NCI-H1092 treated with DMSO at 0.1 percent for 48 hours (cell line): ENCODE results near the gene RNF115.
A peak's percentile ranks its signal among the peaks of the same experiment; 100 is the strongest.
"Not testable (repeated sequence)": the region's sequence is repeated elsewhere in the genome, so short reads cannot be mapped to it uniquely, and the experiment has no call there.

Source experiments
- DNase-seq: peaks from one replicate; lab custom pipeline; 2025; lab: John Stamatoyannopoulos, UW

RNF115 gene

DNA sequence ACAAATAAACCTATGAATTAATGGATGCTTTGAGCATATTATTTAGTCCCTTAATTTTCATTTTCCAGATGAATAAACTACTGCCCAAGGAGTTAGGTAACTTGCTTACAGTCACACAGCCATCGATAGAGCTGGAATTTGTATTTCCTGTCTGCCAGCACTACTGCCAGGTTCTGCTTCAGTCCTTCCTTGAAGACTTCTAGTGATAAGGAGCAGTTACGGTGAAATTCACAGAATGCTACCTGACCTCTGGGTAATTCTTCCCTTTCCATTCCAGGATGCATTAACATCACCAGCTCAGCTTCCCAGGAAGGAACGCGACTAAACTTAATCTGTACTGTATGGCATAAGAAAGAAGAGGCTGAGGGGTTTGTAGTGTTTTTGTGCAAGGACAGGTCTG, 93.4 kb downstream of the RNF115 start:
- DNase-seq = no peak

GRCh38 chr1:145729666-145730436, 94.0 kb downstream of the RNF115 start:
- no peak for DNase-seq

- no peak for DNase-seq
Observed at GRCh38 chr1:145729196-145729595, 94.7 kb downstream of the RNF115 start.

DNA sequence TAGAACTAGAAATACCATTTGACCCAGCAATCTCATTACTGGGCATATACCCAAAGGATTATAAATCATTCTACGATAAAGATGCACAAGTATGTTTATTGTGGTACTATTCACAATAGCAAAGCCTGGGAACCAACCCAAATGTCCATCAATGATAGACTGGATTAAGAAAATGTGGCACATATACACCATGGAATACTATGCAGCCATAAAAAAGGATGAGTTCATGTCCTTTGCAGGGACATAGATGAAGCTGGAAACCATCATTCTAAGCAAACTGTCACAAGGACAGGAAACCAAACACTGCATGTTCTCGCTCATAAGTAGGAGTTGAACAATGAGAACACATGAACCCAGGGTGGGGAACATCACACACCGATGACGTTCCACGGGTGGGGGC, 97.7 kb downstream of the RNF115 start:
- not testable (repeated sequence) for DNase-seq

DNA sequence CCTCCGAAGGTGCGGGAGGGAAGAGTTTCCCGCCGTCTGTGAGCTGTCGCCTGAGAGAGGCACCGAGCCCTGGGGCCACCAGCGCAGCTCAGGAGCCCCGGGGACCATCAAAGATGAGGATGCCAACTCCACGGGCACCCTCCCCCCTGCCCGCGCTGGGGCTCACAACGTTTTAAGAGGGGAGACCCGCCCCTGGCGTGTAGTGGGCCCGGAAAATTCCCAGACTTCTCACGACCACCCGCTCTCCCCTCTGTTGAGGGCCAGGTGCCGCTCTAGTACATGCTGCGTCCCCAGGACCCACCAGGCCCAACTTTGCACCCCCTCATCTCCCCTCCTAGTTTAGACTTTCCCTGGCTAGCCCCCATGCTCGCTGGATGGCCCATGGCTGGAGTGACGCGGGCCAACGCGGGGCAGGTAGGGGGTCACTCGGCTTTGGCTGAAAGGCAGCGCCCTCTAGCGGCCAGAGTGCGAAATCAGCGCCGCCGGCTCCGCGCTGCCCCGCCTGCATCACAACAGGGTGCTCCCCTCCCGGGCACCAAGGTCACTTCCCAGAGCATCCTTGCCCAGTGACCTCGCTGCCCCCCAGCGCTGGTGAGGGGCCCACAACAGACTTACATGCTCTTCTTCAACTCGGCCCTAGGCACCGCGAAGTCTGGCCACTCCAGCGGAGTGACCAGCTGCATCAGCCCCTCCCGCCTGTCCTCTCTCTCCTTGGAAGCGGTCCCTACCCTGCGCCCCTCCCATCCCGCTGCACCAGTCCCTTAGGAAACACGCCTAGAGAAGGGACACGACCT, 102.8 kb downstream of the RNF115 start:
- DNase-seq = peak; percentile 33

DNA sequence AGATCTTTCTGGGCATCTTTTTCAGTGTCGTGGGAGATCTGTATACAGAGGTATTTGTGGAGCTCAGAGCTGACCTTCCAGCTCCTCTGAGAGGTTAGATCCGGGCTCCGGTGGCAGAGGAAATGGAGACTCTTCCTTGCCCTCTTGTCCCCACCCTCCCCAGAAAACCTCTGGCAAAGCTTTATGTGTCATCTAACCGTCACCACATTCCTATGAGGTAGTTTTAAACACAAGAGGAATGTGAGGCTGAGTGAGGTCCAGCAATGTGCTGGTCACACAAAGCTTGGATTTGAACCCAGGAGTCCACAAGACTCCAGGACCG, 103.4 kb downstream of the RNF115 start:
- no peak for DNase-seq

GRCh38 chr1:145719230-145720079, 104.4 kb downstream of the RNF115 start, which contains the start of gene CD160:
CD160 (plus strand) TSS chr1:145719499; CDS start chr1:145728328, 8,829 bp downstream.
- DNase-seq = no peak

DNA sequence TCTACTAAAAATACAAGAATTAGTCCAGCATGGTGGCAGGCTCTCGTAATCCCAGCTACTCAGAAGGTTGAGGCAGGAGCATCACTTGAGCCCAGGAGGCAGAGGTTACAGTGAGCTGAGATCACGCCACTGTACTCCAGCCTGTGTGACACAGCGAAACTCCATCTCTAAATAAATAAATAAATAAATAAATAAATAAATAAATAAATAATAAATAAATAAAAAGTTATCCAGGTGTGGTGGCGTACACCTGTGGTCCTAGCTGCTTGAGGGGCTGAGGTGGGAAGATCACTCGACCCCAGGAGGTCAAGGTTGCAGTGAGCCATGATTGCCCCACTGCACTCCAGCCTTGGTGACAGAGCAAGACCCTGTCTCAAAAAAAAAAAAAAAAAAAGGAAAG, 105.4 kb downstream of the RNF115 start:
- not testable (repeated sequence) for DNase-seq

DNA sequence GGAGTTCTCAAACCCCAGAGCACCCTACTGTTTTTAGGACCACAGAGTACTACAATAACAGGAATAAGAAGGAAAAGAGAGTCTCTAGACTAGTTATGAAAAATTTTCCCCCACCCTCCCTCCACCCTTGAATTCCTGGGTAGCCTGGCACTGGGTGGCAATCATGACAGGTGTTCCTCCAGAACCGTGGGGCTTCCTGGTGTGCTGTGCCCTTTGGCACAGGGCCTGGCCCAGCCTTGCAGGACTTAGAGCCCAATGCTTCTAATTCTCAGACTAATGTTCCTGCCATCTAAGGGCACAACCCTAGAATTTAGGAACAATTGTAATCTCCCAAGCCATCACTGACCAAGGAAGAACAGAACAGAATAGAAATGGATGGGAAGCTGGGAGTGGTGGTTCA, 106.1 kb downstream of the RNF115 start:
- DNase-seq = no peak

DNA sequence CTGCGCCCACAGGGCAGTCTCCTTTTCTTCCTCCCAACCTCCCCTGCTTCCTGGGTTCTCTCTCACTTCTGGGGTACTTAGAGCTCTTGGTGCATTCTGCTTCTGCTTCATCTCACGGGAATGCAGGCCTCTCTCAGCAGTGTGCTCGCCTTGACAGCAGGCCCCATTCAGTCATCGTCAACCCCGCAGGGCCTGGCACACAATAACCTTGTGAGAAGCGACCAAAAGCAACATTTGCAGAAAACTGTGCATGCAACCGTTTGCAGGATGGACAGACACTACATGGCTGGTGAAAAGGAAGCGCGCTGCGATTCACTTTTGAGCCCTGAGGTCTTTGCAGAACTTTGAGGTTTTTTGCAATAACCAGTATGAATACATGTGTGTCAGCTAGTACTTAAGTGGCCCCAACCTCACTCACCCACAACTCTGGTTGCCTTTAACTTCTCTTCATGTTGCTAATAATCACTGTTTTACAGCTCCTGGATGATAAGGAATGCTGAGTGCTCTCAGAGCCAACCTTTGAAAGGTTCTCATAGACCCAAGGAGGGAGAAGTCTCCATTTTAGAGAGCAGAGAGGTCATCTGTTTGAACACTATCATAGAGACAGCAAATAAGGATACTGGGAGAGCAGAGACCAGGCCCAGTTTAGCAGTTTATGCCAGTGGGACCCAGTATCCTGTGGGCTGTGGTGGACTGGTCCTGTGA, 107.1 kb downstream of the RNF115 start:
- no peak for DNase-seq

DNA sequence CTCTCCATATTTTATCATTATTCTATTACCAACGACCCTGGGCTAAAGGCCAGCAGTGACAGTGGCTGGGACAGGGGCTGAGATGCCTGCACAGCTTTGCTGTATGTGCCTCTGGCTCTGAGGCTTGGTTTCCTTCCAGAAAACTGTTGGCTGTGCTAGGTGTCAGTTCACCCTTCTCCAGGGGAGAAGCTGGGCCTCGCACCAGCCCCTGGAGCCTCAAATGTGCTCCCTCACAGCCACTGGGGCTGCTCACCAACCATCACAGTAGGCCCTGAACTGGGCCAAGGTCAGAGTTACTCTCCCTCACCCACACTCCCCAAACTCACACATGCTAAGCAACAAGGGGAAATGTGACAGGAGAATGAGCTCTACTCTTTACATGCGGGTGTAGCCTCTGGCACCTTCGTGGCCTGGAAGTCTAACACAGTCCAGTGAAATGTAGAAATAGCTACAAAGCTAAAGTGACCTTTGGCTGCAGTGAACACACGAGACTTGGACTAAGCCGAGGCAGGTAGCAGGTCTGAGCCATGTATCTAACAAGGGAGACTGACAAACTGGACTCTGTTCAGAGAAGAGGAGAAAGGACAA, 109.3 kb downstream of the RNF115 start:
- no peak for DNase-seq

DNA sequence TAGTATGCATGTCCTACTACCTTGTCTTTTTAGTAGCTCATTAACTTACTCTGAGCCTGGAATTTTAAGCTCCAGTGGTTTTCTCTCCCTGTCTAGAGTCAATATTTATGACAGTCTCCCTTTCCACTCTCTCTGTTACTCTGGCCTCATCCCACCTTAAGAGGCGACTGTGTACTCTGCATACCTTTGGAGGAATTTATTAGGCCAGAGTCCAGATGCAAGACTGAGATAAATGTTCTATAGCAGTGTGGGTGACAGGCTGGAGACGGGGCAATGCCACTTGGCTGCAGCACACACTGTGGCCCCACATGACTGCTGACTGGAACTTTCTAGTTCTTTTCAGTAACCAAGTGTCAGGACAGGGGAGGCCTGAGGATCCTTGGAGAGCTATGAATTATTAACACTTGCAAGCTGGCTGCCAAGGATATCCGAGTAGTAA, 112.7 kb downstream of the RNF115 start:
- no peak for DNase-seq

DNA sequence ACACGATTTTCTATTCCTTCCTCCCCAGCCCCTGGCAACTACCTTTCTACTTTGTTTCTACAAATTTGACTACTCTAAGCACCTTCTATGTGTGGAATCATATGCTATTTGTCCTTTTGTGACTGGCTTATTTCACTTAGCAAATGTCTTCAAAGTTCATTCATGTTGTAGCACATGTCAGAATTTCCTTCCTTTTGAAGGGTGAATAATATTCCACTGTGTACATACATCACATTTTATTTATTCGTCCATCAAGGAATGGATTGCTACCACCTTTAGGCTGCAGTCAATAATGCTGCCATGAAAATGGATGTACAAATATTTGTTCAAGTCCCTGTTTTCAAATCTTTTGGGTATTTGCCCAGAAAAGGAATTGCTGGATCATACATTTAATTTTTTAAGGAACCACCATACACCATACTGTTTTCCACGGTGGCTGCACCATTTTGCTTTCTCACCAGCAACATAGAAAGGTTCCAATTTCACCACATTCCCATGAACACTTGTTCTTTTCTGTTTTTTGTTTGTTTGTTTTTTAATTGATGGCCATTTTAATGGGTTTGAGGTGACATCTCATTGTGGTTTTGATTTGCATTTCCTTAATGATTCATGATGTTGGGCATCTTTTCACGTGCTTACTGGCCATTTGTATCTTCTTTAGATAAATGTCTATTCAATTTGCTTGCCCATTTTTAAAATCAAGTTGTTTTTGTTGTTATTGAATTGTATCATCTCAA, 113.4 kb downstream of the RNF115 start:
- DNase-seq = no peak

- DNase-seq = no peak
Observed at GRCh38 chr1:145708063-145708462, 115.8 kb downstream of the RNF115 start.

DNA sequence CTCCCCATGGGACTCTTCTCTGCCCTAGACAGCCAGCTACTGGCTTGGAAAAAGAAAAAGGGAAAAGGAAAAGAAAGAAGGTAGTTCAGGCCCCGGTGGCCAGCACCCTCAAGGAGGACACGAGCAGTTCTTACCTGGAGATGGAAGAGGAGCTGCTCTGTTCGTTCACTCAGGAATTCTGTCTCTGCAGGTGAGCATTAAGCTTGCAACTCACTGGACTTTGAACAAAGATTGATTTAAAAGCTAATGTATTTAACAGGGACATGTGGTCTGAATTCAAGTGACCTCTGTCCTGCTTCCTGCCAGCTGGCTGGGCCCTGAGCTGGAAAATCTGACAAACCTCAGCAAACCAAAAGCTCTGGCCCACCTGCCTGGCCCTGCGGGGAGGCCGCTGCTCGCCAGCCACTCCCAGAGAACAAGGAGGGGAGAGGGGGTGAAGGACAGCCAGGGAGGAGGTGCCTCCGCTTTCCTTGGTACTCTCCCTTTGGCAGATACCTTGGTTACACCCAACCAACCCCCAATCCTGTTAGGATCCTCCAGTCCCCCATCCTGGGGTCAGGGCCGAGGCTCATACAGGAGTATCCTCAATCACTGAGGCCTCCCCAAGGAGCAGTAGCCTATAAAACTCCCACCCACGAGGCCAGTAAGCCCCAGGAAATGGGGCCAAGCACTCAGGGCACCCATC, 116.6 kb downstream of the RNF115 start, which contains the start of gene PDZK1:
PDZK1 (minus strand) TSS at position 186 of the 685 bp plus-strand sequence. CDS start 19,347 bp downstream, outside the sequence.
- no peak for DNase-seq

GRCh38 chr1:145706086-145706664, 117.7 kb downstream of the RNF115 start:
- DNase-seq = no peak

DNA sequence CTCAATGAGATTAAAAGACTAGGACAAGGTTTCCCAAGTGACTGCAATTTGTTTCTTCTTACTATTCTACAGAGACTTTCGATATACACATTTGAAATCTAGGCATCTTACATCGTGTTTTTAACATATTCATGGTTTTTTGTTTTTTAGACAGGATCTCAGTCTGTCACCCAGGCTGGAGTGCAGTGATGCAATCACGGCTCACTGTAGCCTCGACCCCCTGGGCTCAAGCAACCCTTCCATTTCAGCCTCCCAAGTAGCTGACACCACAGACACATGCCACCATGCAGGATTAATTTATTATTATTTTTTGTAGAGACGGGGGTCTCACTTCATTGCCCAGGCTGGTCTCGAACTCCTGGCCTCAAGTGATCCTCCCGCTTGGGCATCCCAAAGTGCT, 118.3 kb downstream of the RNF115 start:
- no peak for DNase-seq

DNA sequence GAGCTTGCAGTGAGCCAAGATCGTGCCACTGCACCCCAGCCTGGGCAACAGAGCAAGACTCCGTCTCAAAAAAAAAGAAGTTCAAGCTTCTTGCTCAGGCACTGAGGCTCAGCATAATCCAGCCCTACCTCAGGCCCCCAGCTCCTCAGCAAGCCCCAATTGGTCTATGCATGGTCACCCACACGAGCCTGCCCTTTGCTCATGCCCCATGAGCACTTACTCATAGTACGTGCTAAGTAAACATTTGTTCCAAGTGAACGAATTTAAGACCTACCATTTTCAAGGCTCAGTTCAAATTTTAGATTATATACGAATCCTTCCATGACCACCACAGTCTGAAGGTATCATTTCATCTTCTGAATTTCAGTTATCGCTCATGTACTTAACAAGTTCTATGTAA, 121.1 kb downstream of the RNF115 start:
- DNase-seq = no peak

GRCh38 chr1:145702052-145702451, 121.8 kb downstream of the RNF115 start:
- no peak for DNase-seq
